ENCODE data around the gene FANCE.
A peak's percentile ranks its signal among the peaks of the same experiment; 100 is the strongest.

Gene FANCE

DNA sequence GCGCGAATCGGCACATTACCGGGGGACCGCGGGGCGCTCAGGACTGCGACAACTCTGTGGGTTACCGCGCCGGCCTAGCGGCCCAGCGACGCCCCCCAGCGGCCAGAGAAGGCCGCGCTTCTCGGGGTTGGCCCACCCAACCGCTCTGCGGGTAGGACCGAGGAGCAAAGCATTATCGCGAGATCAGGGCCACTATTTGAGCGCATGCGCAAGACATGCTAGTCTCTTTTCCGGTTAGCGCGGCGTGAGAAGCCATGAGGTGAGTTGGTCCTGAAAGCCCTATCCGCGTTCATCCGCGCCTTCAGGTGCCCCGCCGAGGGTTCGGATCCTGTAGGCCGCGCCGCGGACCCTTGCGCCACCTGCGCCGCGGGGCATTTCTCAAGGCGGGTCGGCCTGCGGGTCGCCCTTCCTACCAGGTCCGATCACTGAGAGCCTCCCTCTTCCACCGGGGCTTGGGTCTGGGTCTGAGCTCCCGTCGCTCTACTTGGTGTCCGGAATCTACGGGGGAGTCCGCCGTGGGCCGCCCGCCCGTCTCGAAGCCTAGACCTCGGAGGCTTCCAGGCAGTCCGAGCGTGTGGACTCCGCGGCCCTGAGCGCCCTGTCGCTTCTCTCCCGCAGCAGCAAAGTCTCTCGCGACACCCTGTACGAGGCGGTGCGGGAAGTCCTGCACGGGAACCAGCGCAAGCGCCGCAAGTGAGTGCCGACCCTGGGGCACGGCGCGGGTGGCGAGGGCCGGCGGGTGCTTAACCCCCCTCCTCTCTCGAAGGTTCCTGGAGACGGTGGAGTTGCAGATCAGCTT lies 16.2 kb downstream of the FANCE start, which contains the start of gene RPL10A:
TSS of gene RPL10A (plus strand) at position 221 of the 799 bp plus-strand sequence. CDS start at position 255, 34 bp downstream.
- peak; percentile 97 for DNase-seq (ENCODE audit: low spot score)

DNA sequence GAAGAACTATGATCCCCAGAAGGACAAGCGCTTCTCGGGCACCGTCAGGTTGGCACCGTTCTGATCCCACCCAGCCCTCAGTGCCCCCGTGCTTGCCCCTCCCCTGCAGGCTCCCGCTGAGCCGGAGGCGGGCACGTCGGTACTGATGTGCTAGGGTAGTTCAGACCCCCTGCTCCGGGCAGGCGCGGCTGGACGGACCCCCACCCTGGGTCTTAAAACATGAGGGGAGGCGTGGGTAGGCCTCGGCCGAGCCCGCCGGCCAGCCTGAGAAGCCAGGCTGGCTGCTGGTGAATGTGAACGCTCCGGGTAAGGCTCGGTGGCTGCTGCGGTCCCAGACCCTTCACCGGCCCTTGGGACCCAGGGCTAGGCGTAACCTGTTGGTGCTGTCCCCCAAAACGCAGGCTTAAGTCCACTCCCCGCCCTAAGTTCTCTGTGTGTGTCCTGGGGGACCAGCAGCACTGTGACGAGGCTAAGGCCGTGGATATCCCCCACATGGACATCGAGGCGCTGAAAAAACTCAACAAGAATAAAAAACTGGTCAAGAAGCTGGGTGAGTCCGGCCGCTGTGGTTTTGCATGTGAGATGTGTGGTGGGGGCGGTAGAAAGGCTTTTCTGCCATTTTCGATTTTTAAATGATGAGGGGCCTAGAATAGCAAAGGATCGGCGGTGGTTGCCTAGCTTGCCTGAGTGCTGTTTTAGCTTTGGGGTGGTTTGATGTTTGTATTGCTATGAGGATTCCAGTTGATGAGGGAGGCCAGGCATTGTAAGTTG lies 17.0 kb downstream of the FANCE start:
- no peak for DNase-seq (ENCODE audit: low spot score)

DNA sequence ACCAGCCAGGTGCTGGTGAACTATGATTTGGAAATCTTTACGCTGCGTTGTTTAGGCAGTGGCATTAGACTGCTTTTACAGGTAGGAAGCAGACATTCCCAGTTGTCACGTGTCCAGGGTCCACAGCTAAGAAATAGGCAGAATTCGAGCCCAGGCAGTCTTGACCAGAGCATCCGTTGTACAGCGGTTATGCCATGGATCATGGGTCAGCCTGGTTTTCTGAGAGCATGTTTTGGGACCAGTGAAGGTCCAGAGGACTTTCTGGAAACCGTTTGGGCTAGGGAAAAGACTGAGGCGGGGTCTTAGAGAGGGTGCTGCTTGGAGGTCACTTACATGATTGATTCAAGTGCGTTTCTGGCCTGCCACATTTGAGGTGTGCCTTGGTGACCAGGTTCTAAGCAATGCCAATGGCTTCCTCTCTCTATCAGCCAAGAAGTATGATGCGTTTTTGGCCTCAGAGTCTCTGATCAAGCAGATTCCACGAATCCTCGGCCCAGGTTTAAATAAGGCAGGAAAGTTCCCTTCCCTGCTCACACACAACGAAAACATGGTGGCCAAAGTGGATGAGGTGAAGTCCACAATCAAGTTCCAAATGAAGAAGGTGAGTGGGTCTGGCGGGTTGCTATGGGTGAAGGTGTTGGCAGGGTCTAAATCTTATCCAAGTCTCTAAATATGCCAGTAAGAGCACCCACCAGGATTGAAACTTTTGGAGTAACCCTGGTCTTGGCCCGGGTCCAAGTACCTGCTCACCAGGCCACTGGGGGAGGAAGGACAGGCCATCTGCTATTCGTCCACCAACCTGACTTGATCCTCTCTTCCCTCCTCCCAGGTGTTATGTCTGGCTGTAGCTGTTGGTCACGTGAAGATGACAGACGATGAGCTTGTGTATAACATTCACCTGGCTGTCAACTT lies 17.9 kb downstream of the FANCE start:
- no peak for DNase-seq (ENCODE audit: low spot score)

DNA sequence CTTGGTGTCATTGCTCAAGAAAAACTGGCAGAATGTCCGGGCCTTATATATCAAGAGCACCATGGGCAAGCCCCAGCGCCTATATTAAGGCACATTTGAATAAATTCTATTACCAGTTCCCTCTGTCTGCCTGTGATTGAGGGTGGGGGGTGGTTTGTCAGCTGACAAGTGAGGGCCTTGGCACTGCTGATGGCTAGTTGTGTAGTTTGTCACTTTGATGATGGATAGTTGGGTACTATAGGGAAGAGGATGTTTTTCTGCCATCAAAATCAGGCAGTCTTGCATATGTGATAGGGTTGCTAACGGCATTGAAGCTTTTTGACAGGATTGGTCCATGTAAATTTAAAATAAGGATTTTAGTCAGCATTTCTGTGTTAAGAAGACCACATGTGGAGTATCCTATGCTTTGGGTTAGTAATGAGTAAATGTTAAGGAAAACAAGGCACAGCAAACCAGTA lies 18.6 kb downstream of the FANCE start:
- DNase-seq (ENCODE audit: low spot score) = no peak

DNA sequence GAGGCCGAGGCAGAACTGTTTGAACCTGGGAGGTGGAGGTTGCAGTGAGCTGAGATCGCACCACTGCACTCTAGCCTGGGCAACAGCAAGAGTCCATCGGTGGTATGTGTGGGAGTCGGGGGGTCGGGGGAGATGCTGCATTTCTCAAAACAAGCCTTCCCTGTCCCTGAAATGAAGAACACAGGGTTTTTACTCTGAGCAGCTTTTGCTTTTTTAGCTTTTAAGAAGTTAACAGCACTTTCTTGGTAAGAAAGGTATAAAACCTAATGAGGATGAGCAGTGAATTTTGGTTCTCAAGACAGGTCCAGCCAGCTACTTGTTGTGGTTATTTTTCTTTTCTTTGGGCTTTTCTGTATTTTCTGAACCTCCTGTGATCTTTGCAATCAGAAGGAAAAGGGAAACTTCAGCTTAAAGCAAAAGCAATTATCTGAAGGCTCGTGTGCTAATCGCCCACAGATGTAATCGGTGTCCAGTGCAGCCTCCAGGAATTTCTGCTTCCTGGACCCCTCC lies 19.8 kb downstream of the FANCE start:
- no peak for DNase-seq (ENCODE audit: low spot score)

DNA sequence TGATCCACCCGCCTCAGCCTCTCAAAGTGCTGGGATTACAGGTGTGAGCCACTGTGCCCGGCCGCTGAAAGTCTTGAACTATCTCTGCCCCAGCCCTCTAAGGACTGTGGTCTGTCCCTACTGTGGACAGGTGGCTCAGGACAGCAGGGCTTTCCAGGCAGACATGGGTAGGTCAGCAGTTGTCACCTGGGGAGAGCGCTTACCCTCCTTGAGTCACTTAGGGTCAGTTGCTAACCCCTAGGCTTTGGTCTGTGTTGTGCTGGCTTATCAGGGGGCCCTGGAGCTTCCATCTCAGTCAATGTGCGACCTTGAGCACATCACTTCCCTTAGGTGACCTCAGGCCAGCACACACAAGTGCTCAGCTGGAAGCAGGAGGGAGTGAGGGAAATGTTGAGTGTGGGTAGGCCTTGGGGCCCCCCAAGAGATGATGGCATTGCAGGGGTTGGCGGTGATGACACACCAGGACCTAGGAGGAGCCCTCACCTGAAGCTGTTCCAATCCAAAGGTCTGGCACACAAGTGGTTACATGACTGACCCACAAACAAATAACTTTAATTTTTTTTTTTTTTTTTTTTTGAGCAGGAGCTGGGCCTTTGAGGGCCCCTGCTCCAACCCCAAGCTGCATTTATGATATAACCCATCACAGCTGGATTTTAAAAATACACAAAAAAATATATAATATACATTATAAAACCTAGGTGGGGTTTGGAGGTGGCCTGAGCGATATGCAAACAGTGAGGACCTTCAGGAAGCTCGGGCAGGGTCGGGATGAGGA lies 21.1 kb downstream of the FANCE start:
- no peak for DNase-seq (ENCODE audit: low spot score)

DNA sequence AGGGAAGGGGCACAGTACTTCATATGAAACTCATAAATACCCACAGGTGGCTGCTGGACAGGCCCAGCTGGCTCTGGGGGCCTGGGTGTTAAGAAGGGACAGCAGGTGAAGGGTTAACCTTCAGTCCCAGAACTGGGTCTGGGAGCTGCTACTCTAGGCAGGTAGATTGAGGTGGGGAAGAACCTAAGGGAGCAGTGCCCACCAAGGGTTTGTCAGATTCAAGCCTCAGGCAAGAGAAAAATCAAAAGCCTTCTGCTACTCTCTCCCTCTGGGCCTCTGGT lies 21.7 kb downstream of the FANCE start:
- no peak for DNase-seq (ENCODE audit: low spot score)

DNA sequence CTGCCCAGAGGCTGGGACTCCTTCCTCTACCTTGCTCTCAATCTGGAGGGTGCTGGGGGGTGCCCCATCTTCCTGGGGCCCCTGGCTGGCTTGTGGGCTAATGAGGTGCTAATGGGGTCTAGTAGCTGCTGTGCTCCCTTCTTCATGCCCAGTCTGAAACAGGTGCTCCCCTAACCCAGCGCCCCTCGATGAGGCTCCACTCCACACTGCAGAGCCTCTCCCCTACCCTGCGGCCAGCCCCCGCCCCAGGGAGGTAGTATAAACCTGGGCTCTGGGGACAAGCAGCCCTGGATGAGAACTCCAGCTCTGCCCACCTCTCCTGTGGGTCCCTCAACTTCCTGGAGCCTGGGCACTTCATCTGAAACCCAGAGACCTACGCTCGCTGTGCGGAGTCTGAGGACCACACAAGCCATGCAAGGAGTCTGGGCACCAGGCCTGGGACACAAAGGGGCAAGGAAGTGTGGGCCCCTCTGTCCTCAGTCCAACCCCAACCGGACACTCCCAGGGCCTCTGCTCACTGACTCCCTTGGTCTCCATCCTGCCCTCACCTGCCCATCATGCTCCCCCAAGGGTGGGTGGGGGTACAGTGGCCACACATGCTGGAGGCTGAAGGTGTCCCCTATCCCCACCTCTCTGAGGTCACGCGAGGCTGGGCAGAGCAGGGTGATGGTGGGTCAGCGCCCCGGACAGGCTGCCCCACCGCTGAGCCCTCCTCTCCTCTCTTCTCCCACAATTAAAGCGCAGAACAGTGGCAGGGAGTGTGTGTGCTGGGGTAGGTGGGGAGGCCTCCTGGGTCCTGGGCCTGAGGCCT lies 22.2 kb downstream of the FANCE start:
- DNase-seq (ENCODE audit: low spot score) = no peak

DNA sequence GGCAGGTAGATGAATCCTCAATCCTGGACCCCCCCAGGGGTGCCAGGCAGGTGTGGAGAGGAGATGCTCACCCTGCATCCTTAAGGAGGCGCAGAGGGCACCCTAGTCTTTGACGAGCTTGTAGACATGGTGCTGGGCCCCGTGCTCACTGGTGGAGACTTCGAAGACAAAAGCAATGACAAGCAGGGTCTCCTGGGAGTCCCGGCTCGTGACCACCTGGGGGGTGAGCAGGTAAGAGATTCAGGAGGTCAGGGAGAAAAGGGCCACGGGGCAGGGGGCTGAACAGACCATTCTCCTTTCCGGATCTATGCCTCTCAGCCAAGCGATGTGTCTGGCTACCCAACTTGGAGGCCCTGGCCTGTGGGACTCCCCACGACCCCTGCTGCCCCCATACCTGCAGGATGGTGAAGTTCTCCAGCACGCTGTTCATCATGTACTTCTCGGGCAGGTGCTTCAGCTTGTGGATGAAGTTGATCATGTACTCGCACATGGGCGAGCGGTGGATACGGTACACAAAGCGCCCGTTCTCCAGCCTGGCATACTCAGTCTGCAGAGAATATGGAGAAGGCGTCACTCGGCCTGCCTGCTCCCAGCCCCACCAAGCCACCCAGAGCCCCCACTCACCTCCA lies 22.9 kb downstream of the FANCE start:
- no peak for DNase-seq (ENCODE audit: low spot score)

DNA sequence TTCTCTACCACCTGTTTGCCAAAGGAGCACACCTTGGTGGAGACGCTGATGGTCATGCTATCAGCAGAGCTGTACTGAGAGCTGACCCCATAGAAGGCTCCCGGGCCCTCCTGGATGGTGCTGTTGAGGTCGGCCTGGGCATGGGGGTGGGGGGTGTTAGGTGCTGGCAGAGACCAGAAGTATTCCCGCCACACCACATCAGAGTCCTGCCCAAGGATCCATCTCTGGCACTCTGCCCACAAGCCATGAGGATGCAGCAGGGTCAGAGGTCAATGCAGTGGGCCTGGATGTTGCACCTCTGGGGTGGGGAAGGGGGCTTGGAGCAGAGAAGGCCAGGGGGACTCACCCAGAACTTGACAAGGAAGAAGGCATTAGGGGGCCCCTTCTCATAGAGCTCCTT lies 23.4 kb downstream of the FANCE start:
- DNase-seq (ENCODE audit: low spot score) = no peak

DNA sequence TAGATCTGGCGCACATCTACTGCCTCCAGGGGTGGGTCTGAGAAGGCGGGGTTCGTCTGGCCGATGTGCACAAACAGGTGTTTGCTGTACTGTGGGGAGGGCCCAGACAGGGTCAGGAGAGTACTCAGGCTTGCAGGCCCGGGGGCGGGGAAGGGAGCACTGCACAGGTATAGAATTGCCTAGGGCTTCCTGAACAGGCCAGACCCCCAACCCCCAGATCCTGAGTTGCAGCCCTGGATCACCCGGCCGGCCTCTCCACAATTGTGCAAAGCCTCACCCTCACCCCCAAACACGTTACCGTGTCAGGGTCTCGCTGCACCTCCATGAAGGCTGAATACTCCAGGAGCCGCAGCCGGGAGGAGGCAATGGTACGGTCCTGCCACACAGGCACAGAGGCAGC lies 23.9 kb downstream of the FANCE start:
- DNase-seq (ENCODE audit: low spot score) = no peak

DNA sequence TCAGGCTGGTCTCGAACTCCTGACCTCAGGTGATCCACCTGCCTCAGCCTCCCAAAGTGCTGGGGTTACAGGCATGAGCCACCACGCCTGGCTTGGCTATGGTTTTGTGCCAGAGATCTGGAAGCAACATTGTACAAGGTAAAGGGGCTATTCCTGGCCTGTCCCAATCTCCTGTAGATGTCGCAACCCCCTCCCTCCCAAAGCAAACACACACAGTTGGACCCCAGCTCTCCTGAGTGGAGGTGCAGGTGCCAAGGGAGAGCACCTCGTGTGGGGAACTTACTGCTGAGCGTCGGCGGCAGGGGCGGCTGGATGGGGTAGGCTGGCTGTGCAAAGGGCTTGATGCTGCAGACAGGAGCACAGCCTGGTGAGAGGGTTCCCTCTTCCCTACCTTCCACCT lies 24.9 kb downstream of the FANCE start:
- no peak for DNase-seq (ENCODE audit: low spot score)

DNA sequence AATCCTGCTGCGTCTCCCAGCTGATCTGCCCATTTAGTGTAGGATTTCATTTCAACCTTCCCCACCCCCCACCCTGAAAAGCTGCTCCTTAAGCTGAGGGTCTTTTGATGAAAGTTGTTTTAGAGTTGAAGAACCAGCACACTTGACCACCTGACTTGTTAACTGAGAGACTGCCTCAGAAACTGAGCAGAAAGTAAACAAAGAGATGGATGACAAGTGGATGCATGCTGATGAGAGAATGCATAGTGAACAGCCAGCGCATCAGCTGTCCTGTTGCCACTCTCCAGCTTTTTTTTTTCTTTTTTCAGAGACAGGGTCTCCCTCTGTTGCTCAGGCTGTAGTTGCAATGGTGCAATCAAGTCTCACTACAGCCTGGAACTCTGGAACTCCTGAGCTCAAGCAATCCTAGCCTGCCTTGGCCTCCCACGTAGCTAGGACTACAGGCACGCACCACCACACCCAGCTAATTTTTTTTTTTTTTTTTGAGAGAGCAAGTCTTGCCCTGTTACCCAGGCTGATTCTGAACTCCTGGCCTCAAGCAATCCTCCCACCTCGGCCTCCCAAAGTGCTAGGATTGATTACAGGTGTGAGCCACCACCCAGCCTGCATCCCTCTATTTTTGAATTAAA lies 25.5 kb downstream of the FANCE start:
- DNase-seq (ENCODE audit: low spot score) = no peak

DNA sequence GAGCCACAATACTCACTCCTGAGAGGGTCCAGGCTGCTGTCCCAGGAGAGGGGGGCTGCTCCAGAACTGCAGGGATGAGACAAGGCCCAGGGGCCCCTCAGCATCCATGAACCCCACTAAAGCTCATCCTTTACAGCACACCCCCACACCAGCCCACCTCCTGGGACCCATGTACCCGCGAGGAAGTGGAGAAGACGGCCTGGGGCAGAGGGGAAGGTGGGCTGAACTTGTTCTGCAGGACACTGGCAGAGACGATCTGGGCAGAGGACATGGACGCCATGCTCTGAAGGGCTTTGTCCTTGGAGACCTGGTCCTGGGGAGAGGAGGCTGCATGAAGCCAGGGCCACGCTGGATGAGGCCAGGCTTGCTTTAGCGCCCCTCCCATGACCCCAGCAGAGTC lies 26.1 kb downstream of the FANCE start:
- DNase-seq (ENCODE audit: low spot score) = no peak

DNA sequence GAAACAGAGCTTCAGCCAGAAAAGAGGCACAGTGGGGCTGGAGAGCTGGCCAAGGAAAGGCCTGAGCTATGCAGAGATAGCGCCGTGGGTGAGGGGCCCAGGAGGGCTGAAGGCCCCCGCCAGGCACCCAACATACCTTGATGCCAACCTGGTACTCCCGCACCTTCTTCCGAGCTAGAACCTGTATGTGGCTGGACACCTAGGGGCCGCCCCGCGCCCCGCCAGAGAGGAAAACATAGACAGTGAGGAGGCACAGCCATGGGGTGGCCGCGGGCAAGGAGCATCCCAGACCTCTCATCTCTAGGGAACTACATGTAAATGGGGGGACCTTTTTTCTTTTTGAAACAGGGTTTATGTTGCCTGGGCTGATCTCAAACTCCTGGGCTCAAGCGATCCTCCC lies 28.0 kb downstream of the FANCE start:
- no peak for DNase-seq (ENCODE audit: low spot score)

DNA sequence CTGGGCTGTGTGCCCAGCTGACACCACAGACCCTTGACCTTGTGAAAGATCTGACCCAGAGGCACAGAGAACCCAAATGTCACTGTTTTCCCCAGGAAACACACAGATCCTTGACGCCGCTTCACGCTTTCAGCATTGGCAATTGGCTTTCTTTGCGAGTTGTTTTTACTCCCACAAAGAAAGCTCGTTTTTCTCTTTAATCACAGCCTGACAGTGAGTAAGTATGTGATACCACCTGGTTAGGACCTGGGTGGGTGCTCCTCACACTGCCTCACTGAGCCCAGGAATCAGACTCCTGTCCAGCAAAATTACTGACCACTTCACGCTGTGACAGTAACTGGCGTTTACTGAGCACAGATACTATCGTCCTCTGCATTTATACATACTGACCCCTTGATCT lies 29.1 kb downstream of the FANCE start:
- DNase-seq (ENCODE audit: low spot score) = no peak

DNA sequence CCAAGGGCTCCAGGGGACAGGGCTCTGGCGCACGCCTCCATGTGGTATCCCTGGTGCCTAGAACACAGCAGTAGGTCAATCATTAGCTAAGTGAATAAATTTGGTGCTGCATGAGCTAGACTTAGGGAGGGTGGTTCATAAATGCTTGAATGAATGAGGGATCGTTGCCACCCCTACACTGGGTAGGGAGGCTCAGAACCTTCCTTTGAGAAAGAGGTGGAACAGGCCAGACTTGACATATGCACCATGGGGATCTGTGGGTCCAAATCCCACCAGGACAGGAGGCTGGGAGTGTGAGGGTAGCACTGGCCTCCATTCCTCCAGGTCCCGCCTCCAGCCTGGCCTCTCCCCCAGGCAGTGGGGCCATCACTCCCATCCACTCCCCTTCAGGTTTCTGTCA lies 30.9 kb downstream of the FANCE start:
- no peak for DNase-seq (ENCODE audit: low spot score)

DNA sequence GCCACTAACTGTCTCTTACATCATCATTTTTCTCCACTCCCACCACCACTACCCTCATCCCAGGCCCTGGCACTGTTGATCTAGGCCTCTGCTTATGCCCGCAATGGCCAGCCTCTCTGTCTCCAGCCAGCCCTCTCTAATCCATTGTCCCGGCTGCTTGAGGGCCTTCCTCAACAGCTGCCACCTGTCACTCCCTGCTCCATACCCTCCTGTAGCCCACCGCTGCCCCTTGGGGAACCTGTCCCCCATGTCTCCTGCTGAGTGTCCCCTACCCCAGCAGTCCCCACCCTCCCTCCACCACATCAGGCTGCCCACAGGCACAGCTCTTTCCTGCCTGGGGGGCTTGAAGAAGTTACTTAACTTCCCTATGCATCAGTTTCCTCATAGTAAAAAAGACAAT lies 31.4 kb downstream of the FANCE start:
- no peak for DNase-seq (ENCODE audit: low spot score)

DNA sequence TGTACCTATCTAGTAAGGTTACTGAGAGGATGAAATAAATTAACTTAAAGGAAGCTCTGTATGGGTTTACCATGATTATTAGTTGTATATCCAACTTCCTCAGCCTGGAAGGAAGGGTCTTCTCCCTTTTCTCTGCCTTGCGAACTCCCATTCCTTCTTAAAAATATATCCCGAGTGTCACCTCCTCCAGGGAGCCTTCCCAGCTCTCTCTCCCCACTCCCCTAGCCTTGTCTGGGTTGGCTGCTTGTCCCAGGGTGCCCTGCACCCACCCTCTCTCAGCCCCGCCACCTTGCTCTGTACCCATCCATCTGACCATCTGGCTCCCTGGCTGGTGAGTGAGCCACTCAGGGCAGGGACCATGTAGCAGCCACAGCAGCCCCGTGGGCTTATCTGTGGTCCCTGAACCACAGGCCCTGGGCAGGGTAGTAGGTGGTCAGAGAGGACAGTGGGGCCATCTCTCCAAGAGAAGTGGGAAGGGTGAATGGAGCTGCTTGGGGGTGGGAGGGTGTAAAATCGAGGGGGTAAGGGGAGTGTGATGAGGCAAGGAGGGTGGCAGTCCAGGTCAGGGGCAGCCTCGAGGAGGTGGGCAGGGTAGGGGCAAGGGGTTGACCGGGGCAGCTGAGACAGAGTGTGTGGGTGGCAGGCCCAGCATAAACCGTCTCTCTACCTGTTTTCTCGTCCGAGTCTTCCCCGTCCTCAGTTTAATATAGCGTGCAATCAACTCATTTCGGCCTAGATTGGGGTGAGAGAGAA lies 31.9 kb downstream of the FANCE start:
- DNase-seq (ENCODE audit: low spot score) = no peak
